Measurements from ENCODE around the gene APBB1.

The APBB1 gene

GRCh38 chr11:6389905-6390717 lies 28.8 kb downstream of the APBB1 start, which contains the start of gene SMPD1:
SMPD1 (plus strand) TSS chr11:6390474; CDS start chr11:6390599, 125 bp downstream.
- DNase-seq: peak; percentile 96

GRCh38 chr11:6388748-6389147 lies 30.1 kb downstream of the APBB1 start:
- DNase-seq: peak; percentile 77

GRCh38 chr11:6387811-6388599 lies 30.9 kb downstream of the APBB1 start:
- DNase-seq: no peak

GRCh38 chr11:6385046-6385777 lies 33.7 kb downstream of the APBB1 start:
- no peak for DNase-seq

GRCh38 chr11:6378640-6378989 lies 40.3 kb downstream of the APBB1 start:
- DNase-seq: no peak

- DNase-seq: peak; percentile 23
Observed at GRCh38 chr11:6377902-6378639, 40.8 kb downstream of the APBB1 start.

GRCh38 chr11:6371825-6372224 lies 47.1 kb downstream of the APBB1 start:
- no peak for DNase-seq

- no peak for DNase-seq
Observed at GRCh38 chr11:6365659-6366058, 53.2 kb downstream of the APBB1 start.

GRCh38 chr11:6362873-6363678 lies 55.8 kb downstream of the APBB1 start:
- peak; percentile 87 for DNase-seq

- DNase-seq: no peak
Observed at GRCh38 chr11:6362185-6362872, 56.6 kb downstream of the APBB1 start.

- DNase-seq: no peak
Observed at GRCh38 chr11:6360183-6360582, 58.7 kb downstream of the APBB1 start.

GRCh38 chr11:6357222-6357621 lies 61.7 kb downstream of the APBB1 start:
- no peak for DNase-seq

- no peak for DNase-seq
Observed at GRCh38 chr11:6356503-6357055, 62.3 kb downstream of the APBB1 start.

- DNase-seq: no peak
Observed at GRCh38 chr11:6354651-6355485, 64.0 kb downstream of the APBB1 start.

- peak; percentile 69 for DNase-seq
Observed at GRCh38 chr11:6353367-6353987, 65.4 kb downstream of the APBB1 start.

- no peak for DNase-seq
Observed at GRCh38 chr11:6351782-6352382, 67.0 kb downstream of the APBB1 start.

GRCh38 chr11:6350486-6350885 lies 68.4 kb downstream of the APBB1 start:
- no peak for DNase-seq

GRCh38 chr11:6350043-6350442 lies 68.9 kb downstream of the APBB1 start:
- DNase-seq: no peak

- no peak for DNase-seq
Observed at GRCh38 chr11:6345366-6345765, 73.5 kb downstream of the APBB1 start.

Data from hematopoietic multipotent progenitor cell treated with erythropoietin and hydrocortisone succinate and interleukin-3 and kit ligand, for 6 days (in vitro differentiated cells).